ENCODE results near the gene ATRN. TPM values are rescaled to one million over a fixed set of nuclear protein-coding genes. Genes with fewer than 3 reads are reported as not detected.
"Not testable (repeated sequence)": the region's sequence is repeated elsewhere in the genome, so short reads cannot be mapped to it uniquely, and the experiment has no call there.

Gene ATRN
- 1 to 10 TPM; 7.3 to 7.8 TPM for total RNA-seq

GRCh38 chr20:3470627-3471396 lies at the start of gene ATRN:
TSS of gene ATRN (plus strand) at chr20:3471018. CDS start at chr20:3471108, 90 bp downstream.
- Mint-ChIP-seq H3K4me3 (peak within 1 kb of the TSS; percentile 85), H3K9me3 (no peaks in the 10 kb centered on the region), H3K27me3 (no peaks in the 10 kb centered on the region), H3K27ac (peak within 1 kb of the TSS; percentile 51), H3K36me3 (no peaks in the 10 kb centered on the region), H3K4me1 (ENCODE audit: low read depth) (peaks cover 32% of the 10 kb centered on the region)
- intact Hi-C loops (cut with micrococcal nuclease): loop anchor here (5.0 kb wide), 1 partner anchor 64 kb away; the partner anchor contains the start of gene DNAAF9
- peak; percentile 95 for DNase-seq
- POLR2A ChIA-PET: interaction anchor here (0.8 kb wide), 1 partner anchor 62 kb away, joined by 3 read pairs; no protein-coding TSS in a partner anchor
- CTCF ChIA-PET: interaction anchor here (0.7 kb wide), 1 partner anchor 19 kb away, joined by 3 read pairs; no protein-coding TSS in a partner anchor

- POLR2A ChIA-PET: no interaction called here
- H3K27me3 Mint-ChIP-seq: no peaks in the 10 kb centered on the region
- H3K36me3 Mint-ChIP-seq: peaks cover 2% of the 10 kb centered on the region
- DNase-seq: no peak
- peaks cover 9% of the 10 kb centered on the region for H3K4me1 Mint-ChIP-seq (ENCODE audit: low read depth)
- H3K4me3 Mint-ChIP-seq: no peak overlapping the region
- intact Hi-C loops (cut with micrococcal nuclease): loop anchor here (5.0 kb wide), 1 partner anchor 265 kb away; the partner anchor contains the start of genes FASTKD5 and UBOX5
- H3K9me3 Mint-ChIP-seq: no peaks in the 10 kb centered on the region
- CTCF ChIA-PET: interaction anchor here (0.6 kb wide), 1 partner anchor 255 kb away, joined by 3 read pairs; no protein-coding TSS in a partner anchor
- H3K27ac Mint-ChIP-seq: no peak overlapping the region
These were observed 48.8 kb upstream of the ATRN start for GRCh38 chr20:3421985-3422384.

GRCh38 chr20:3423126-3423525 lies 47.7 kb upstream of the ATRN start:
- Mint-ChIP-seq H3K4me1 (ENCODE audit: low read depth) (peaks cover 9% of the 10 kb centered on the region), H3K9me3 (no peaks in the 10 kb centered on the region), H3K4me3 (no peak overlapping the region), H3K27ac (no peak overlapping the region), H3K36me3 (peaks cover 2% of the 10 kb centered on the region), H3K27me3 (no peaks in the 10 kb centered on the region)
- intact Hi-C loops (cut with micrococcal nuclease): loop anchor here (5.0 kb wide), 1 partner anchor 266 kb away; the partner anchor contains the start of genes FASTKD5 and UBOX5
- ChIA-PET CTCF (no interaction called here), POLR2A (no interaction called here)
- DNase-seq: no peak

GRCh38 chr20:3426766-3427165 lies 44.1 kb upstream of the ATRN start:
- H3K9me3 Mint-ChIP-seq; CTCF ChIA-PET; H3K4me3 Mint-ChIP-seq; DNase-seq; H3K27me3 Mint-ChIP-seq; intact Hi-C loops (cut with micrococcal nuclease); H3K4me1 Mint-ChIP-seq (ENCODE audit: low read depth); POLR2A ChIA-PET; H3K27ac Mint-ChIP-seq; H3K36me3 Mint-ChIP-seq: not testable (repeated sequence)

- H3K4me1 Mint-ChIP-seq (ENCODE audit: low read depth): no peaks in the 10 kb centered on the region
- intact Hi-C loops (cut with micrococcal nuclease): no loop called here
- H3K4me3 Mint-ChIP-seq: no peak overlapping the region
- H3K36me3 Mint-ChIP-seq: no peaks in the 10 kb centered on the region
- CTCF ChIA-PET: interaction anchor here (0.9 kb wide), 1 partner anchor 10 kb away, joined by 3 read pairs; no protein-coding TSS in a partner anchor
- no peak for DNase-seq
- no peaks in the 10 kb centered on the region for H3K27me3 Mint-ChIP-seq
- POLR2A ChIA-PET: no interaction called here
- no peaks in the 10 kb centered on the region for H3K9me3 Mint-ChIP-seq
- no peak overlapping the region for H3K27ac Mint-ChIP-seq
These were observed 40.3 kb upstream of the ATRN start for GRCh38 chr20:3430376-3431069.

- intact Hi-C loops (cut with micrococcal nuclease): no loop called here
- H3K27me3 Mint-ChIP-seq: no peaks in the 10 kb centered on the region
- no peaks in the 10 kb centered on the region for H3K36me3 Mint-ChIP-seq
- no peak overlapping the region for H3K27ac Mint-ChIP-seq
- DNase-seq: no peak
- H3K4me3 Mint-ChIP-seq: no peak overlapping the region
- POLR2A ChIA-PET: no interaction called here
- H3K9me3 Mint-ChIP-seq: no peaks in the 10 kb centered on the region
- CTCF ChIA-PET: interaction anchor here (0.9 kb wide), 1 partner anchor 11 kb away, joined by 3 read pairs; no protein-coding TSS in a partner anchor
- no peaks in the 10 kb centered on the region for H3K4me1 Mint-ChIP-seq (ENCODE audit: low read depth)
These were observed 39.7 kb upstream of the ATRN start for GRCh38 chr20:3431109-3431508.

GRCh38 chr20:3432844-3433243 lies 38.0 kb upstream of the ATRN start:
- Mint-ChIP-seq H3K36me3 (no peaks in the 10 kb centered on the region), H3K27ac (no peak overlapping the region), H3K4me1 (ENCODE audit: low read depth) (no peaks in the 10 kb centered on the region), H3K27me3 (no peaks in the 10 kb centered on the region), H3K4me3 (no peak overlapping the region), H3K9me3 (no peaks in the 10 kb centered on the region)
- DNase-seq: no peak
- ChIA-PET CTCF (no interaction called here), POLR2A (no interaction called here)
- intact Hi-C loops (cut with micrococcal nuclease): no loop called here

GRCh38 chr20:3433744-3434143 lies 37.1 kb upstream of the ATRN start:
- Mint-ChIP-seq H3K9me3 (no peaks in the 10 kb centered on the region), H3K27me3 (peaks cover 4% of the 10 kb centered on the region), H3K4me1 (ENCODE audit: low read depth) (no peaks in the 10 kb centered on the region), H3K4me3 (no peak overlapping the region), H3K27ac (no peak overlapping the region), H3K36me3 (no peaks in the 10 kb centered on the region)
- ChIA-PET CTCF (no interaction called here), POLR2A (no interaction called here)
- intact Hi-C loops (cut with micrococcal nuclease): no loop called here
- DNase-seq: no peak

- H3K27me3 Mint-ChIP-seq: peaks cover 5% of the 10 kb centered on the region
- intact Hi-C loops (cut with micrococcal nuclease): no loop called here
- no peaks in the 10 kb centered on the region for H3K9me3 Mint-ChIP-seq
- CTCF ChIA-PET: no interaction called here
- no peak for DNase-seq
- no peak overlapping the region for H3K27ac Mint-ChIP-seq
- POLR2A ChIA-PET: no interaction called here
- no peaks in the 10 kb centered on the region for H3K4me1 Mint-ChIP-seq (ENCODE audit: low read depth)
- no peaks in the 10 kb centered on the region for H3K36me3 Mint-ChIP-seq
- no peak overlapping the region for H3K4me3 Mint-ChIP-seq
These were observed 36.6 kb upstream of the ATRN start for GRCh38 chr20:3434232-3434631.

GRCh38 chr20:3436864-3437574 lies 33.8 kb upstream of the ATRN start:
- Mint-ChIP-seq H3K9me3 (no peaks in the 10 kb centered on the region), H3K27me3 (peaks cover 13% of the 10 kb centered on the region), H3K4me1 (ENCODE audit: low read depth) (no peaks in the 10 kb centered on the region), H3K4me3 (no peak overlapping the region), H3K36me3 (no peaks in the 10 kb centered on the region), H3K27ac (no peak overlapping the region)
- ChIA-PET CTCF (interaction anchor here (0.8 kb wide), 1 partner anchor 164 kb away, joined by 3 read pairs; no protein-coding TSS in a partner anchor), POLR2A (no interaction called here)
- no peak for DNase-seq
- intact Hi-C loops (cut with micrococcal nuclease): no loop called here

GRCh38 chr20:3446779-3447178 lies 24.0 kb upstream of the ATRN start:
- H3K4me3 Mint-ChIP-seq: no peak overlapping the region
- no peak for DNase-seq
- intact Hi-C loops (cut with micrococcal nuclease): no loop called here
- ChIA-PET POLR2A (no interaction called here), CTCF (no interaction called here)
- peaks cover 2% of the 10 kb centered on the region for H3K27me3 Mint-ChIP-seq
- H3K36me3 Mint-ChIP-seq: no peaks in the 10 kb centered on the region
- H3K27ac Mint-ChIP-seq: no peak overlapping the region
- H3K9me3 Mint-ChIP-seq: no peaks in the 10 kb centered on the region
- no peaks in the 10 kb centered on the region for H3K4me1 Mint-ChIP-seq (ENCODE audit: low read depth)

- intact Hi-C loops (cut with micrococcal nuclease): no loop called here
- peaks cover 2% of the 10 kb centered on the region for H3K27me3 Mint-ChIP-seq
- no peak for DNase-seq
- H3K9me3 Mint-ChIP-seq: no peaks in the 10 kb centered on the region
- no peaks in the 10 kb centered on the region for H3K36me3 Mint-ChIP-seq
- no peaks in the 10 kb centered on the region for H3K4me1 Mint-ChIP-seq (ENCODE audit: low read depth)
- ChIA-PET CTCF (no interaction called here), POLR2A (no interaction called here)
- no peak overlapping the region for H3K27ac Mint-ChIP-seq
- no peak overlapping the region for H3K4me3 Mint-ChIP-seq
These were observed 23.5 kb upstream of the ATRN start for GRCh38 chr20:3447321-3447720.

All from activated CD4-positive, alpha-beta memory T cell treated with anti-CD3 and anti-CD28 coated beads for 36 hours (primary cell).